Testis (tissue), 2 donors: Measurements from ENCODE around the gene IL22RA1.

Source experiments
- POLR2A ChIP-seq: fragments of 450-650 bp; IDR thresholded peaks from one replicate; pipeline ENCODE4 v1.6.1; 2017; ENCODE audit warnings: antibody characterized with exemption, mild to moderate bottlenecking, moderate library complexity
- TF ChIP-seq, protein P1 (sequence below), 3 experiments: fragments of 450-650 bp in 2 of 3; fragments of 200-600 bp in 1 of 3; sonication (generic) in 1 of 3; IDR thresholded peaks; one replicate each; pipeline ENCODE4 v1.5.1; 2016 to 2019; ENCODE audit warnings: antibody characterized with exemption in 3 of 3, mild to moderate bottlenecking in 2 of 3, moderate library complexity in 1 of 3

DNA sequence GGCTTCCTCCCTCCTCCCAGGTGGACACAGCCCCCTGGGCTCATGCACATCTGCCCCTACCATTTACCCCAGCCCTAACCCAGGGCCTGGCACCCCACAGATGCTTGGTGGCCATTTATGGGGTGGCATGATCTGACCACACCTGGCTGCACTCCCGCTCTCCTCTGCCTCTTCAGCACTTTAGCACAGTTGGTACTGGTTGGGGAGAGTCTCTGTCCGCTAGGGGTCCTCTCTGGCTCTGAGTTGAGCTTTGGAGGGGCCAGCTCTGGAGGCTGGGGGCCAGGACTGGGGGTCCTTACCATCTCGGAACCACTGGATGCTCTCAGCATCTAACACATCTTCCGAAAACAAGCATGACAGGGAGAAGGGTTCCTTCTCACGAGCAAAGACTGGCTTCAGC, 48.4 kb downstream of the IL22RA1 start:
- TF ChIP-seq, protein P1, sequence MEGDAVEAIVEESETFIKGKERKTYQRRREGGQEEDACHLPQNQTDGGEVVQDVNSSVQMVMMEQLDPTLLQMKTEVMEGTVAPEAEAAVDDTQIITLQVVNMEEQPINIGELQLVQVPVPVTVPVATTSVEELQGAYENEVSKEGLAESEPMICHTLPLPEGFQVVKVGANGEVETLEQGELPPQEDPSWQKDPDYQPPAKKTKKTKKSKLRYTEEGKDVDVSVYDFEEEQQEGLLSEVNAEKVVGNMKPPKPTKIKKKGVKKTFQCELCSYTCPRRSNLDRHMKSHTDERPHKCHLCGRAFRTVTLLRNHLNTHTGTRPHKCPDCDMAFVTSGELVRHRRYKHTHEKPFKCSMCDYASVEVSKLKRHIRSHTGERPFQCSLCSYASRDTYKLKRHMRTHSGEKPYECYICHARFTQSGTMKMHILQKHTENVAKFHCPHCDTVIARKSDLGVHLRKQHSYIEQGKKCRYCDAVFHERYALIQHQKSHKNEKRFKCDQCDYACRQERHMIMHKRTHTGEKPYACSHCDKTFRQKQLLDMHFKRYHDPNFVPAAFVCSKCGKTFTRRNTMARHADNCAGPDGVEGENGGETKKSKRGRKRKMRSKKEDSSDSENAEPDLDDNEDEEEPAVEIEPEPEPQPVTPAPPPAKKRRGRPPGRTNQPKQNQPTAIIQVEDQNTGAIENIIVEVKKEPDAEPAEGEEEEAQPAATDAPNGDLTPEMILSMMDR (IDR thresholded peaks at IDR 0.05), result no peak
- TF ChIP-seq POLR2A, result no peak
